CD4-positive, alpha-beta T cell treated with Interferon gamma for 1 hour (primary cell): ENCODE data around the gene OTOF.

Experiments
- DNase-seq: peaks from one replicate; pipeline ENCODE4 v3.0.0-alpha.2; 2020

The OTOF gene

DNA sequence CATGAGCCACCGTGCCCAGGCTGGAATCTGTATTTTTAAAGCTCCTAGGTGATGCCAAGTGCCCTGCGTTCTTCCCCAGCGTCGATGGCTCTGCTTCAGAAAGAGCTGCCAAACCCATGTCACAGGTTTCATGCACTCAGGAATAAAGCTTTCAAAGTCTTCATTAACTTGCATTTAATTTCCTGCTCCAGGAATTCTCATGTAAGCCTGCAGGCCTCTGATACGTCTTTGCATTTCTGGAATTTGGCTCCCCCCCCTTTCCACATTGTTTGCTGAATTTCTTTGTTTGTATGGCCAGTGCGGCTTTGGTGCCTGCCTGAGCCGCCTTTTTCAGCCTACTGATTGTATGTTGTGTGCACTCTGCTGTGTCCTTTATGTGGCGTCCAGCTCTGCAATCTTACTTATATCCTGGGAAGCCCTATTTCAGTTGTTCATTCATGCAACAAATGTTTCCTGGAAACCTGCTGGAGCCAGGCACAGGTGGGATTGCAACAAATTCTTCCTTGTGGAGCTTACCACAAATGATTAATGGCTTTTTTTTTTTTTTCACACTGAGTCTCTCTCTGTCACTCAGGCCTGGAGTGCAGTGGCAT lies 17.9 kb upstream of the OTOF start:
- no peak for DNase-seq

DNA sequence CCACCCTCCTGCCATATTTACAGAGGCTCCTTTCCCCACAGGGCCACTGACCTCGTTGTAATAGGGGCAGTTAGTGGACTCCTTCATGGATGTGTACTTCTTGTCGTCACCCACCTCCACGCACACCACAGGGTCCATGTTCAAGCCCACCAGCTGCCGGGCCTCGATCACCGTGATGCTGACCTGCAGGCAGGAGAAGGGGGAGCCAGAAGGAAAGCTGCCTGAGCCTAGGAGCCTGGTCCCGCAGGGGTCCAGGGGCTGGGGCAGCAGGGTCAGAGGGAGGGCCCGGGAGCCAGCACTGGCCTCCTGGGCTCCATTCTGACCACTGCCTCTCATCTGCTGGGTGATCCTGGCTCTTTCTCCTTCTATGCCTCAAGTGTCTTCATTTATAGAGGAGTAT lies 17.0 kb upstream of the OTOF start:
- no peak for DNase-seq

DNA sequence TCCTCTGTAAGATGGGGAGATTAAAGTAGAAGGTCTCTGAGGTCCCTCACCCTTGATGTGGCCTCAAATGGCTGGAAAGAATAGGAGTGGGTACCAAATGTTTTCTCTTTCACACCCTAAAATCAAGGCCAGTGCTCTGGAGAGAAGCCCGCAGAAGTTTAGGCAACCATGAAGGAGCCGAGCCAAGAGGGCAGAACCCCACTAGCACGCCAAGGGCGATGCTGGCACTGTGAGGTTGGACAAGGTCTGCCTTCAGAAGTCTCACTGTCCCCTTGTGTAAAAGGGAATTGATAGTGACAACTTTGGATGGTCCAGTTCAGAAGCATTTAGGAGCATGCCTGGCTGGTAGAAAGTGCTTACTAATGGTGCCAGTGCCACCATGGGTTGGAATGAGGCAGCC lies 16.3 kb upstream of the OTOF start:
- no peak for DNase-seq

DNA sequence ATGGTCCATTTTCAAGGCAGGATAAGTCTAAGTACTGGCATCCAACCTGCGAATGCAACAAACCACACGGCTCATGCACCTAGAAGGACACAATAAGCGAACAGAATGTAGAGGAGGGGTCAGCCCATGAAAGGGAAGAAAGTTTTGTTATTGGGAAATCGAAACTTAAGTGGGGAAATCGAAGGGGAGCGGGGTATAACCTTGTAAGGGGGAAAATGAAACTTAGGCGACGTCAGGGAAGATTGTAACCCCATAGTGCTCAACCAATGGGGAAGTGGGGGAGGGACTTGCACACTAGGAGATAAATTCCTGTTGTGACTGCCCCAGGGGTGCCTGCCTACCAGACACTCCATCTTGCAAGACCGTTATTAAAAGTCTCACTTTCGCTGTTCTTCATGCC lies 15.6 kb upstream of the OTOF start:
- DNase-seq: peak; percentile 49

DNA sequence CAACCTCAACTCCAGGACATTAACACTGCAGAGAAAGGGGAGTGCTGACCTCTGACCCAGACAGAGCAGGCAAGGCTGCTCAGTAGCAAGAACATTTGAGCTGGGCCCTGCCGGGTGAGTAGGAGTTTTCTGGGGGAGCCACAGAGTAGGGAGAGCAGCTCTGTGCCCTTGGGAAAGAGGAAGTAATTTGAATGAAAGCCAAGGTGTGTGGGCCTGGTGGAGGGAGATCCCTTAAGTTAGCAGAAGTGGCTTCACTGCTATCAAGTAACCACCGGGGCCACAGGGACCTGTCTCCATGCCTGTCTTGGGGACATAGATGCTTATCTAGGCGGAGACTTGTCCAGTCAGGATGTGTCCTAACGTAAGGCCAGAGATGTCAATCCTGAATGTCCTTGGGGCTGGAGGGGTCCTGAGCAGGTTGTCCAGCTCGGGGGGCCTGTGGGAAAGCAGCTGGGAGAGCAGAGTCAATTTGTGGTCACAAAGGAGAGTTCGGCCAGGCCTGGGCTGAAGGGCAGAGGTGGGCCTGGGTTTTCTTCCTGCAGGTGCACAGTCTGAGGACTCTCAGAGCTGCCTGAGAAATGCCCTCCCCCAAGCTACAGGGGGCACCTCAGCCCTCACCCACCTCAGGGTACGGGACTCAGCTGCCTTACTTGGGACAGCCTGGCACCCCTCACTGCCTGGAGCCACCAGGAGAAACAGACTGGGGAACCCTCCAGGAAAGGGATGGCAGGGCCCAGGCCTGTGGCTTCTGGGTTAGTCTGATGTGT lies 15.0 kb upstream of the OTOF start:
- DNase-seq: no peak

DNA sequence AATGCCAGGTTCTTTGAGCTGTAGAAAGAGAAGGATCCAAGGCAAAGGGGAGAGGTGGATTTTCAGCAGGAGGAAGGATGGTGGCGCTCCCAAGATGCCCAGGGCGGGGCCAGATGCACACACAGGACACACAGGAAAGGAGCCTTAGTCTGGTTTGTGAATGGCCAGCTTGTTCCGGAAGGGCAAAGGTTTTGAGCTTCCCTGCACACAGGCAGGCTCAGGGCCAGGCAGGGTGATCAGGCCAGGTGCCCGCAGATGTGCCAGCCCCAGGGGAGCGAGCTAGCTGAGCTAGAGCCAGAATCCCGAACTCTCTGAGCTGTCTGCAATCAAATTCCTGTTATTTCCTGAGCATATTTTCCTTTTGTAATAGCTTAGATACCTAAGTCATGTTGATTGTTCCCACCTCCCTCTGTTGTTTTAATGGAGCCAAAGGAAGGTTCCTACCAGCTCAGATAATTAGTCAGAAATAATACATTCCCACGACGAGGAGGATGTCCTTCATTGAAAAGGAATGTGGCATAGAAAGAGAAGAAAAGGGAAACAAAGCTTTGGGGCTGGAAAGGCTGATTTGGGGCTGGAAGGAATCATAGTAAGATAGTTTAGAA lies 13.7 kb upstream of the OTOF start:
- DNase-seq: no peak

DNA sequence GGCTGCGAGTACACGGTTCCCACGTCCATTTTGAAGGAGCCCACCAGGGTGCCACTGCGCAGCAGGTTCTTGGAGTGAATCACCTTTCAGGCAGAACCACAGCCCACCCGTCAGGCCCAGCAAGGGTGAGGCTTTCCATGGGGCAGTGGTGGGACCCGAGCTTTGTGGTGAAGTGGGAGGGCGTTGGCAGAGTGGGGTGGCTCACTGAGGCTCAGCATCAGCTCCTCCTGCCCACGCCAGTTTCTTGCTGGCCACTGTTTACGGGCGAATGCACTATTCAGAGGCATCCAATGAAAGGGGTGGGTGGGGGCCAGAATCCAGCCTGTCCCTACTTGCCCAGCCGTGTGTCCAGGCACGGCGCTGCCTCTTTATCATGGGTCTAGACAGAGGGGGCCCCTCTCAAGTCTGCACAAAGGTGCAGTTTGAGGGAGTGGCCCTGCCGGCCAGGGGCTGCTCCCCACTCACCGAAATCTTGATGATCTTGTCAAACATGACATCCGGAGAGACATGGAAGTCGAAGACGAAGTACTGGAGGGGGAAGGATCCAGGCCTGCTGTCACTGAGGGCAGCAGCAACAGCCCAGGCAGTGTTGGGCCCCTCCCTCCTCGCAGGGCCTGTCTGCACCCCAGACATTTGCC lies 11.4 kb upstream of the OTOF start:
- no peak for DNase-seq

DNA sequence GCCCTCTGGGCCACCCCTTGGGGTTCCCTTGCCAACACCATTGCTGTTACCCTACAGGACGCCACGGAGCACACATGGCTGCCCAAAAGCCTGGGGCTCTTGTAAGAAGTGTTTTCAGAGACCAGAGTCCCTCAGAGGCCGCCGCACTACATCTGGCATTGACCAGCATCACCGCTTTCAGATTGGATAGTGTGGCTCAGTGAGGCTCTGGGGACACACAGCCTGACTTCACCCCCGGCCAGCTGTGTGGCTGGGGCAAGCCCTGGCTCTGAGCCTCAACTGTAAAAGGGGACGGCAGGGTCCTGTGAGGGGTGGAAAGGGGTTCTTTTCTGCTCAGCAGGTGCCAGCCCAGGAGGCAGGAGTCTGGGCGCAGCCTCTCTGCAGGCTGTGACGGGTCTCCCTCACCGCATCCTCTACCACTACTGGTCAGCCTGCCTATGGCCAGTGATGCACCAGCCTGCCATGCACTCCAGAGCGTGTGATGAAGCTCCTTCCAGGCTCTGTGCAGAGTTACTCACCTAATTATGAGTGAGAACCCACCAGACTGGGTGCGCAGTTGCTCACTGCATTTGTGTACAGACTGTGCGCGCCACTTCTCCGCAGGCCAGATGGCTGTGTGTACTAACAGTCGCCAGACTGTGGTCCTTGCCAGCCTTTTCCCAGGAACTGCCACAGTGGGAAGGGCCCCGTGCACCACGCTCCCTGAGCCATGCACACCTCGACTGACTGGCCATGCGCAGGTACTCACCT lies 10.7 kb upstream of the OTOF start:
- DNase-seq: no peak

DNA sequence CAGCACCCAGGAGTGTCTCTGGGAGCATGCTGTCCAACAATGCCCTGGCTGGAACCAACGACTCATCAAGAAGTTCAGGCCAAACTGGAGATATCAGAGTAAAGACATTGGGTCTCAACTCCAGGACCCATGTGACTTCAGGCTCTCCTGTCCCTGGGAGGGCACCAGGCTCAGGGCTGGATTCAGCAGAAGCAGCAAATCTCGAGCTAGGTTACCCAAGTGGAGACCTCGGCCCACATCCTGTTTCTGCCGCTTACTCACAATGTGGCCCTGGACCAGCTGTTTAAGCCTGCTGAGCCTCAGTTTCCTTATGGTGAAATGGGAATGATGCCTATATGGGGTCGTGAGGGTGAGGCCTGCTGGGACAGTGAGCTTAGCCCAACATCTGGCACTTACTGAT lies 9.3 kb upstream of the OTOF start:
- DNase-seq: no peak

DNA sequence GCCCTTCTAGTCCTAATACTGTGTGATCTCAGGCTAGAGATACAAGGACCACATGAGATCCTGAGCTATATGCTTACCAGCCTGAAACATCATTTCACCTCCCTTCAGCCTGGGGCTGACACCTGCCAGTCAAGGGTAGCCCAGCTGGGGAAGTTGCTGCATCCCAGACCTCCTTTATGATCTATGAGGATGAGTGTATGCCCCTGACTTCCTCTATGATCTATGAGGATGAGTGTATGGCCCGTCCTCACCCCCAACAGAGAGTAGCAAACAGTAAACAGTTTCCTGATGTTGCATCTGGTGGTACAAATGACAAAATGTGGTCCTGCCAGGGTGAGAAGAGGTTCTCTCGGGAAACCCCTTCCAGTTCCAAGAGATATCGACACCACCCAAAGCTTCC lies 8.9 kb upstream of the OTOF start:
- DNase-seq: no peak

DNA sequence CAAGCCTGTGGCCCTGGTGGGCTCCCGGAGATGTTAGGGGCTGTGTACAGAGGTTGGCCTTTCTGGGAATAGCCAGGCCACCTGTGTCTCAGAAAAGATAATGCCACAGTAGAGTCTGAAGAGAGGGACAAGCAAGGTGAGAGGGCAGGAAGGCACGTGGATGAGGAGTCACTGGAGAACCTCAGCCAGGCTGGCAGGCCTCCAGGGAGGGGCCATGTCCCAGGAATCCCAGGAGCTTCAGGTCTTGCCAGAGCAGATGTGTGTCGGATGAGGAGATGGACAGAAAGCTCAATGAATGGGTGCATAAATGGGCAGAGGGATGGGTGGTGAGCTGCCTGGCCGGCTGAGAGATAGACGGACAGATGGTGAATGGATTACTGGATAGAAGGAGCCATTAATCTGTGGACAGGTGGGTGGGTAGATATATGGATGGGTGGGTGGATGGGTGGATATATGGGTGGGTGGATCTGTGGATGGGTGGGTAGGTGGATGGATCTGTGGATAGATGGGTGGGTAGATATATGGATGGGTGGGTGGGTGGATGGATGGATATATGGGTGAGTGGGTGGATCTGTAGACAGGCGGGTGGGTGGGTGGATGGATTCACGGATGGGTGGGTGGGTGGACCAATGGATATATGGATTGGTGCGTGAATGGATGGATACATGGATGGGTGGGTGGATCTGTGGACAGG lies 7.9 kb upstream of the OTOF start:
- DNase-seq: no peak

DNA sequence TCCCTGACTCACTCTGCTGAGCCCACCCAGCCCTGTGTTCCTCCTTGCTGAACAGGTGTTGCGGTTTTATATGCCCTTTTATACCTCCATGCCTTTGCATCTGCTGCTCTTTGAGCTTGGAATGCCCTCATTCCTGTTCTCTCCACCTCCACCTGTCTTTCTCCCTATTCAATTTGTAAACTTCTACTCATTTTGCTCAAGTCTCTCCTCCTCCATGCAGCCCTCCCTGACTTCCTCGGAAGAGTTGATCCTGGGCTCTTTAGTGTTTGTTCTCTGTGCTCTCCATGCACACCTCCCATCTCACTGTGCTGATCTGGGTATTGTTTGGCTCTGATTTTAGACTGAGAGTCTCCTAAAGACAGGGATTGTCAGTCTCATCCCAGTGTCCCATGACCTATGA lies 7.2 kb upstream of the OTOF start:
- no peak for DNase-seq

DNA sequence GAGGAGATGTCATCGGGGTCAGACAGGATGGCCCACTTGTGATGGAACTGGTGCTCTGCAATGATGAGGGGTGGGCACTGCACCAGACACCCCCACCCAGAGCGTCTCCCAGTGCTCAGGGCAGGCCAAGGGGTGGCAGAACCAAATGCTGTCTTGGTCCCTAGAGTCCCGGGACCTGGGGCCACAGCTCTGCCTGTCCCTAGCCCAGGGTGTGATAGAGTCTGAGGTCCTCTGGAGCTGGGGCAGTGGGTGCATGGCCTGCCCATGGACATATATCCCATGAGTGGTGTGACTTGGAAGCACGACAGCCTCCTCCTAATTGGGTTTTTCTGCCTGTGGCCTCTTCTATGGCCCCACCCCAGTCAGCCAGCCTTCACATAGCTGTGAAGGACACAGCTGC lies 6.7 kb upstream of the OTOF start:
- no peak for DNase-seq

DNA sequence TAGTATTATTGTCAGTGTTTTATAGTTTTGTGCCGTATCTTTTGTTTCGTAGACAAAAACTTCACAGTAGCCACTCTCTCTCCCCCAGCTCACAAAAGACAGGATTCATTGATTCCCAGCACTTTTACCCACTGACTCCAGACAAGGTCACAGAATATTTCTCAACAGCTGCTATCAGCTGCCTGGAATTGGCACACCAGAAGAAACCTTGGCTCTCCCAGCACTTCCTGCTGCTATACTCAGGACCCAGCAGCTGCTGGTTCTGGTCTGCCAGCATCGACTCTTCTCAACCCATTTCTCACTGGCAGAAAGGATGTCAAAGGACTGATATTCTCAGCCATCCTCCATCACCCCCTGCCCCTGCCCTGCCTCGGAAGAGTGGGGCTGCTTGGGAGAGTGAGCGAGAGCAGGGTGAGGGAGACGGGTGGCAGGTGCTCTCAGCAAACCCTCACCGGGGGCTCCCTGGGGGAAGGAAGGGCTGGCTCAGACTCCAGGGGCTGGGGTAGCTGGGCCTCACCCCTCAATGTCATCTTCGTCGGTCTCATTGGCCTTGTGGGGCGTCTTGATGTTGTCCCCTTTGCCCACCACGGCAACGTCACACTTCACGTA lies 6.1 kb upstream of the OTOF start:
- DNase-seq: no peak

DNA sequence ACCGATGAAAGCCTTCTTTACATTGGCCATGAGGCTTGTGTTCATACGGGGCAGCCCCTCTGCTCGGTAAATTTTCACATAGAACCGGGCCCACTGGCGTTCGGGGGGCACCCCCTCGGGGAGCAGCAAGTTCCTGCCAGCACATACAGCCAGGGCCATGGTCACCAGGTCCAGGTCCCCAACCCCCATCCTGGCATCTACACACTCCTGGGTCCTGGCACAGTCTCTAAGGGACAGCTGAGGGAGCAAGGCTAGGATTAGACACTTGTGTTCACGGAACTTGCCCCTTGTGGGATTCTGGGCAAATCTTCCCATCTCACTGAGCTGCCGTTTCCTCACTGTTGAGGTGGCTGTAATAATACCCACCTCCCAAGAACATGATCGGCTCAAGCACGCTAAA lies 5.6 kb upstream of the OTOF start:
- DNase-seq: no peak

DNA sequence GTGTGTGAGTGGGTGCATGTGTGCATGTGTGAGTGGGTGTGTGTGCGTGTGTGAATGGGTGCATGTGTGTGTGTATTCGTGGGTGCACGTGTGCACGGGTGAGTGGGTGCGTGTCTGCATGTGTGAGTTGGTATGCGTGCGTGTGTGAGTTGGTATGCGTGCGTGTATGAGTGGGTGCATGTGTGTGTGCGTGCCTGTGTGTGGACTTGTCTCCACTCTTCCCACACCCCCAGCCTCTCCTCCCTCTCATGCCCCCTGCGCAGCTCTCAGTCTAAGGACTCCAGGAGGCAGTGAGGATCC lies 5.1 kb upstream of the OTOF start:
- no peak for DNase-seq

DNA sequence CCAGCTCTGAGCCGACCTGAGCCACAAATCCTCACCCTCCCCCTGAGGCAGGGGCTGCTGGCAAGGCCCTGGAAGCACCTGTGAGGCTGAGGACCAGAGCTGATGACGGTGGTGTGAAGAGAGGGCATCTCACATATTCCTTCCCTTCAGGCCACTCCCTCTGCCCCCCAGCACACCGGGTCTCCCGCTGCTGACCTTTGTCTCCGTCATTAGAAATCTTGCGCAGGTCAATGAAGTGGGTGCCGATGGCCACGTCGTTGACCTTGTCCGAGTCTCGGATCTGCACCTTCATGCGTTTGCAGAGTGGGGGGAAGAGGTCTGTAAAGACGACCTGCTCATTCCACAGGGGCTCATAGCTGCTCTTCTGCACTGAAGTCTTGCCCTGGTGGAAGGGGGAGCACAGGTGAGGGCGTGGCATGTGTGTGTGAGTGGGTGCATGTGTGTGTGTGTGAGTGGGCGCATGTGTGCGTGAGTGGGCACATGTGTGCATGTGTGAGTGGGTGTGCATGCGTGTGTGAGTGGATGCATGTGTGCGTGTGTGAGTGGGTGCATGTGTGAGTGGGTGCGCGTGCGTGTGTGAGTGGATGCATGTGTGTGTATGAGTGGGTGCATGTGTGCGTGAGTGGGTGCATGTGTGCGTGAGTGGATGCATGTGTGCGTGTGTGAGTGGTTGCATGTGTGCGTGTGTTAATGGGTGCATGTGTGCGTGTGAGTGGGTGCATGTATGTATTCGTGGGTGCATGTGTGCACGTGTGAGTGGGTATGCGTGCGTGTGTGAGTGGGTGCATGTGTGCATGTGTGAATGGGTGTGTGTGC lies 4.5 kb upstream of the OTOF start:
- DNase-seq: no peak

DNA sequence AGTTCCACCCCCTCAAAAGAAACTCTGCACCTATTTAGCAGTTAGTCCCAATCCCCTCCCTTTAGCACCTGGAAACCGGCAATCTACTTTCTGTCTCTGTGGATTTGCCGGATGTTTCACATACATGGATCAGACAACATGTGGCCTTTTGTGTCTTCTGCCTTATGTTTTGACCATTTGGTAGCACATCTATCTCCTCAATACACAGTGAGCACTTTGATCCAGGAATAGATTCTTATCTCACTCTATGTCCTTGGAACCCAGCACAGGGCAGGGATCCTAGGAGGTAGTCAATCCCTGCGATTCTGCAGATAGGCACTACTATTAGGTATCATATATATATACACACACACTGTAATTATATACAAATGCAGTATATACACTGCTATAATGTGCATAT lies 3.8 kb upstream of the OTOF start:
- no peak for DNase-seq

DNA sequence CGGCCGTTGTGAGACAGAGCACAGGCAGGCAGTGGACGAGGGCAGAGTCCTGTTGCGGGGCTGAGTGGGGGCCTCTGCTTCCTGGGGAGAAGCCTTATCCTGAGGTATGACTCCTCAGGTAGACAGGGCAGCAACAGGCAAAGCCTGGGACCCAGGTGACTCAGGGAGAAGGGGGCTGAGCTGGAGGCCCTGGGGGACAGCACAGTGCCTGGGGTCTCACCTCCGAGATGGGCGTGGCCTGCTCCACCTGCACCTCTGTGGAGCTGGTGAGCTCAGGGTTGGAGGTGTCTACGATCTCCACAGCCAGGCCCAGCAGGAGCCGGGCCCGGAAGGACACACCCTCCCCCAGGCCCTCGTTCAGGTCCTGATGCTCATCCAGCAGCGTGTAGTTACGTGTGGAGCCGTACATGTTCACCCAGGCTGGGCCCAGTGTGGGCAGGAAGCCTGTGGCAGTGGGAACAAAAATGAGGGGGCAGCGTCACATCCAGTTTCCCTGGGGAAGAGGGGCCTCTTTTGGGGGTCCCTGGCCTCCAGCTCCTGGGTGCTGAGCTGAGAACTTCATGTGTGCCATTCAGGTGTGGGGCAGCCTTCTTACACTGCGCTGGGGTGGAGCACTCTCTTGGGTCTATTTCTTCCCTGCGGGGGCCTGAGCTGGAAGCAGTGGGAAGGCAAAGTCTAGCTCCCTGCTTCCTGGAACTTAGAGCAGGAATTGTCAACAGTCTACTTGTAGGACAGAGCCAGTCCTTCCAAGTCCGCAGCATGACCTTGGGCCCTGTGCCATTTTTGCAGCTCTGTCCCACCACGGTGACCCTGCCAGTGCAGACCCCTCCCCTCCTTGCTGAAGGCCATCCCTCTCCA lies 2.9 kb upstream of the OTOF start:
- DNase-seq: no peak

DNA sequence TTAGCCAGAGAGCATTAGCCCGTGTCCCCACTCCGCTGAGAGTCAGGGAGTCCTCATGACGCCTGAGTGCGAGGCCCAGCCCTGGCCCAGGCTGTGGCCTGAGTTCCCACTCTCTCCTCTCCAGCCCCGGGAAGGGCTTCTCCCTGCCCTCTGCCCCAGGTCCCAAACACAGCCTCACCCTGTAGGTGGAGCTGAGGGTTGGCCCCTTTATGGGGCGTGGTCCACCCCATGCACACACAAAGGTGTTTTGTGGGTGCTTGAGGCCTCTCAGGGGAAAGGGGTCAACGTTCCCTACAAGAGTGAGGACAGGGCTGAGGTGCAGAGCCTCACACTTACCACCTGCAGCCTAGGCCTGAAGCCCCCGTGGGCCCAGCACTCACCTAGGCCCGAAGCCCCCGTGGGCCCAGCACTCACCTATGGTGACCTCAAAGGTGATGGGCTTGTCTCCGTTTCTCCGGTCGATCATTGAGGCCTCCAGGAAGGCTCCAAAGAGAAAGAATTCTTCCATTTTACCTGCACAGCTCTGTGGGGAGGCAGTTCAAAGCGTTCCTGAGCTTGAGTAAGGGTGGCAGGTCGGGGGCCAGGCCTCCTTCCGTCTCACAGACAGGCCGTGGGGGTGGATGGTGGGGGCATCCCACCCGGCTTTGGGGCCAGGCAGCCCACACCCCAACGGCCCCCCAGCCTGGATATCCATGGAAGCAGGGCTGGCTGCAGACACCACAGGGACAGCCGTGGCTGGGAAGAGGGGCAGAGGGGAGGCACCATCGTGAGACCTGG lies 2.1 kb upstream of the OTOF start:
- DNase-seq: no peak
